Heart left ventricle (tissue), 16 donors: ENCODE data around the gene NFIA. TPM values are rescaled to one million over a fixed set of nuclear protein-coding genes. Genes with fewer than 3 reads are reported as not detected.

ENCODE experiments used
- ATAC-seq, 4 donors: fragments of 200-7000 bp; cut with Tn5 transposase; one replicate each; pipeline ENCODE4 v1.9.1; 2020 to 2022; ENCODE audit warnings: moderate library complexity in 4 of 4, mild to moderate bottlenecking in 3 of 4, moderate number of reproducible peaks in 1 of 4
- DNase-seq, 5 donors: peaks; one replicate each; pipeline ENCODE4 v3.0.0-alpha.2; 2020
- H3K27ac ChIP-seq, 12 donors: fragments of 200-600 bp; sonication (generic) in 4 of 12; one replicate each; pipeline versions ENCODE4 v1.5.0 to v1.8.0; 2016 to 2022; ENCODE audit warnings: mild to moderate bottlenecking in 2 of 12
- H3K27me3 ChIP-seq, 9 donors: fragments of 200-600 bp; sonication (generic) in 2 of 9; one replicate each; pipeline versions ENCODE4 v1.5.1 to v1.8.0; 2016 to 2022; ENCODE audit warnings: mild to moderate bottlenecking in 3 of 9
- H3K36me3 ChIP-seq, 9 donors: fragments of 200-600 bp; sonication (generic) in 2 of 9; one replicate each; pipeline versions ENCODE4 v1.5.0 to v1.8.0; 2018 to 2022; ENCODE audit warnings: mild to moderate bottlenecking in 2 of 9
- H3K4me1 ChIP-seq, 12 donors: fragments of 200-600 bp; sonication (generic) in 4 of 12; one replicate each; pipeline versions ENCODE4 v1.5.0 to v1.8.0; 2016 to 2022; ENCODE audit warnings: mild to moderate bottlenecking in 3 of 12
- H3K4me3 ChIP-seq, 12 donors: fragments of 200-600 bp; sonication (generic) in 4 of 12; one replicate each; pipeline versions ENCODE4 v1.5.0 to v1.8.0; 2017 to 2022; ENCODE audit warnings: mild to moderate bottlenecking in 9 of 12, moderate library complexity in 4 of 12
- H3K9me3 ChIP-seq, 12 donors: fragments of 200-600 bp; sonication (generic) in 4 of 12; one replicate each; pipeline versions ENCODE4 v1.5.0 to v1.8.0; 2016 to 2022; ENCODE audit warnings: mild to moderate bottlenecking in 1 of 12
- POLR2A ChIP-seq, 2 donors: fragments of 450-650 bp; IDR thresholded peaks; one replicate each; pipeline ENCODE4 v1.6.1; 2017; ENCODE audit warnings: antibody characterized with exemption in 2 of 2, mild to moderate bottlenecking in 2 of 2, moderate library complexity in 2 of 2
- WGBS, 4 donors: extraction: QIAGEN DNeasy Blood & Tissue Kit in 2 of 4; methylation state at CpG; one replicate each; pipeline versions ENCODE4 v1.1.5 to v1.1.7; 2013 to 2018; 5-methylcytosine and 5-hydroxymethylcytosine counted together
- intact Hi-C, 10 donors: fragments of 100-400 bp; cut with DNase I; formaldehyde crosslinking; loops; one replicate each; pipeline versions ENCODE4 v1.11.1 to v1.14.2; 2022
- polyA plus RNA-seq, 2 donors: library from polyadenylated mRNA; stranded (reverse); fragments of 200-250 nt; gene quantifications; one replicate each; pipeline ENCODE4 v1.2.3, GENCODE V29; 2013
- total RNA-seq, 9 donors: library from RNA; depleted of rRNA in 2 of 9; stranded (reverse); fragments of >200 nt in 2 of 9; fragmentation: NEBNext Ultra II Directional in 3 of 9; extraction: Animal tissue kit (Norgen Biotek cat#: 25700) in 3 of 9; gene quantifications; one replicate each; pipeline versions ENCODE4 v1.1.0 to v1.2.4, GENCODE V29; 2016 to 2023
- TF ChIP-seq, protein P1 (sequence below), 12 donors: fragments of 200-600 bp; sonication (generic) in 4 of 12; IDR thresholded peaks; one replicate each; pipeline versions ENCODE4 v1.5.0 to v1.8.0; 2018 to 2022; ENCODE audit warnings: antibody characterized with exemption in 12 of 12, mild to moderate bottlenecking in 5 of 12
- donor health status: ischemic (EF 13 %, LVEDD 7.1; RV severe dilation, severe dysfunction).
- donor health status: healthy with polysubstance abuse.
- donor health status: DM: no; HTN: yes; CAD: no.
- donor health status: DM: no; HTN: no; CAD: no.
- donor health status: ischemic (EF 25% LVEDD 6.9; RV normal size, moderate dysfunction).
- donor health status: ischemic (EF 25% LVEDD 5.7; RV mildly dilated, moderate dysfunction).
- donor health status: healthy.
- donor health status: DM: yes; HTN: yes; CAD: no.
- donor health status: ischemic (EF 35%, LVEDD 5.7; RV mildly dilated, moderate dysfunction).
- donor health status: nonischemic (EF 11% LVEDD 7.7; RV severe dilation, severe dysfunction).
- donor health status: DM: yes; HTN: yes; CAD: no.
- donor health status: PGD.
- donor health status: ischemic (EF 29% LVEDD 5.4; RV normal size, mild dysfunction).
- donor health status: nonischemic (EF 23%, LVEDD 6.1; RV moderate dilation, normal function).

Gene NFIA
- total and polyA plus RNA-seq, 11 donors = 12.7 to 121 (median 96.5) TPM

DNA sequence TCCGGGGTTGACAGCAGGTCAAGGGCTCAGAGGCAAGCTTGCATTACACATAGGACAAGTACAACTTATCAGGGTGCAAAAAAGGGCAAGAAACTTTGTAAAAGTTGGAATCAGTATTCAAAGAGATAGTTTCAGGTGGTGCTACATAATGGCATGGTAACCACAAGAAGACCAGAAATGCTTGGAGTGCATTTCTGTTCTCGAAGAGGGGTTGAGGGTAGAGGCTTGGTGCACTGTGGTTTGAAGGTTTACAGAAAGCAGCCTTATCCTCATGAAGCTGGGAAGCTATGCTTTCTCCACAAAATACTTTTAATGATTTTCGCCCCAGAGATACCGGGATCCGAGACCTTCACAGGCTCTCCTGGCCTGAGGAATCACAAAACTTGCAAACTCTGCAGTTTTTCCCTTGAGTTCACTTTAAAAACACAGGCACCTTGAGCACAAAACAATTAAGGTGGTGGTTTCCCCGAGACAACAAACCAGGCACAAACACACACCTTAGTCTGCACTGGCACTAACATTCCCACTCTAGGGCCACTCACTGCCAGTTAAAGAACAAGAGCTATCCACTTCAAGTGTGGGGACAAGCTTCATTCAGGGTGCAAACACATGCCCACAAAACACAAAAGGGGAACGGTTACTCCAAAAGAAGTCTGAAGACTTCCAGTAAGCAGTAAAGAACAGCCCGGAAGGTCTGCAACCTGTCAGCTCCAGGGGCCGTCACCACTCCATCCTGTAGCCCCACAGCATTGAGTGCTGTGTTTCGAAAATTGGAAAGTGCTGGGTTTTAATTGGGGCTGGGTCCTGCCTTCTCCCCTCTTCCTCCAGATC lies 29.8 kb upstream of the NFIA start:
- ATAC-seq (no peak), DNase-seq (no peak)
- peaks cover 0 to 62% (median 37%) of the 10 kb centered on the region in 12 donors for H3K4me1 ChIP-seq
- H3K27me3 ChIP-seq = peaks cover 0 to 10% (median 0%) of the 10 kb centered on the region in 9 donors
- no peak for TF ChIP-seq POLR2A (IDR thresholded peaks at IDR 0.05)
- TF ChIP-seq, protein P1, sequence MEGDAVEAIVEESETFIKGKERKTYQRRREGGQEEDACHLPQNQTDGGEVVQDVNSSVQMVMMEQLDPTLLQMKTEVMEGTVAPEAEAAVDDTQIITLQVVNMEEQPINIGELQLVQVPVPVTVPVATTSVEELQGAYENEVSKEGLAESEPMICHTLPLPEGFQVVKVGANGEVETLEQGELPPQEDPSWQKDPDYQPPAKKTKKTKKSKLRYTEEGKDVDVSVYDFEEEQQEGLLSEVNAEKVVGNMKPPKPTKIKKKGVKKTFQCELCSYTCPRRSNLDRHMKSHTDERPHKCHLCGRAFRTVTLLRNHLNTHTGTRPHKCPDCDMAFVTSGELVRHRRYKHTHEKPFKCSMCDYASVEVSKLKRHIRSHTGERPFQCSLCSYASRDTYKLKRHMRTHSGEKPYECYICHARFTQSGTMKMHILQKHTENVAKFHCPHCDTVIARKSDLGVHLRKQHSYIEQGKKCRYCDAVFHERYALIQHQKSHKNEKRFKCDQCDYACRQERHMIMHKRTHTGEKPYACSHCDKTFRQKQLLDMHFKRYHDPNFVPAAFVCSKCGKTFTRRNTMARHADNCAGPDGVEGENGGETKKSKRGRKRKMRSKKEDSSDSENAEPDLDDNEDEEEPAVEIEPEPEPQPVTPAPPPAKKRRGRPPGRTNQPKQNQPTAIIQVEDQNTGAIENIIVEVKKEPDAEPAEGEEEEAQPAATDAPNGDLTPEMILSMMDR (IDR thresholded peaks at IDR 0.05) = no peak
- peak overlapping the region; percentile 82 to 99 (median 97) for H3K27ac ChIP-seq
- no peaks in the 10 kb centered on the region for H3K9me3 ChIP-seq
- peak overlapping the region in 9 of 12 donors; percentile 54 to 88 (median 82) for H3K4me3 ChIP-seq
- WGBS, 4 donors = 52 to 63% (median 60%) methylated on average over 10 of the region's 10 CpGs
- no peaks in the 10 kb centered on the region for H3K36me3 ChIP-seq
- intact Hi-C loops = loop anchor here (2.0 to 10.0 kb wide), 15 partner anchors 26 to 802 kb away; partner anchors contain the start of gene PATJ (in 1 of the 10)

DNA sequence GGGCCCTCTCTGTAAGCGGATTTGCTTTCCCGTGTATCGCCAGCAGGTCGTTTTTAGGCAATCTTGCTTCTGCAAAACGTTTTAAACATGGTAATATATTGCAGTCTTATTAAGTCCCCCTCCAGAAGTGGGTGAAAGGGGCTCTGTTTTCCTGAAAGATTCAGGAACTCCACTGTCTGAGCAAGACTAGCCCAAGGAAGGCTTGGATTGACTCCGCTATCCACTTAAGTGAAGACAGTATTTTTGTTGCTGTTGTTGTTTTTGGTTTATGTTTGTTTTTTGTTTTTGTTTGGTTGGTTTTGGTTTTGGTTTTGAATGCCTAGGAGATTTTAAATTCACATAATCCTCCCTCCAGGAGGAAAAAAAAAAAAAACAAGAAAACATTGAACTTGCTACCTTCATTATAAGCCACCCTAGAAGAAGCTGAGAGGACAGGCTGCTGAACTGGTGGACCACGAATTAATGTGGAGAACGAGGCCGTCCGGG lies 29.1 kb upstream of the NFIA start:
- ATAC-seq (no peak), DNase-seq (no peak)
- peak overlapping the region; percentile 82 to 99 (median 97) for H3K27ac ChIP-seq
- H3K36me3 ChIP-seq = no peaks in the 10 kb centered on the region
- H3K4me3 ChIP-seq = peak overlapping the region; percentile 21 to 87 (median 60)
- H3K27me3 ChIP-seq = peaks cover 0 to 10% (median 0%) of the 10 kb centered on the region in 9 donors
- intact Hi-C loops = loop anchor here (2.0 to 10.0 kb wide), 15 partner anchors 26 to 802 kb away; partner anchors contain the start of gene PATJ (in 1 of the 10)
- TF ChIP-seq, protein P1 (IDR thresholded peaks at IDR 0.05) = no peak
- TF ChIP-seq POLR2A (IDR thresholded peaks at IDR 0.05) = no peak
- H3K9me3 ChIP-seq = no peaks in the 10 kb centered on the region
- WGBS, 4 donors = 26 to 46% (median 33%) methylated on average over 10 of the region's 10 CpGs
- H3K4me1 ChIP-seq = peaks cover 0 to 67% (median 39%) of the 10 kb centered on the region in 12 donors

DNA sequence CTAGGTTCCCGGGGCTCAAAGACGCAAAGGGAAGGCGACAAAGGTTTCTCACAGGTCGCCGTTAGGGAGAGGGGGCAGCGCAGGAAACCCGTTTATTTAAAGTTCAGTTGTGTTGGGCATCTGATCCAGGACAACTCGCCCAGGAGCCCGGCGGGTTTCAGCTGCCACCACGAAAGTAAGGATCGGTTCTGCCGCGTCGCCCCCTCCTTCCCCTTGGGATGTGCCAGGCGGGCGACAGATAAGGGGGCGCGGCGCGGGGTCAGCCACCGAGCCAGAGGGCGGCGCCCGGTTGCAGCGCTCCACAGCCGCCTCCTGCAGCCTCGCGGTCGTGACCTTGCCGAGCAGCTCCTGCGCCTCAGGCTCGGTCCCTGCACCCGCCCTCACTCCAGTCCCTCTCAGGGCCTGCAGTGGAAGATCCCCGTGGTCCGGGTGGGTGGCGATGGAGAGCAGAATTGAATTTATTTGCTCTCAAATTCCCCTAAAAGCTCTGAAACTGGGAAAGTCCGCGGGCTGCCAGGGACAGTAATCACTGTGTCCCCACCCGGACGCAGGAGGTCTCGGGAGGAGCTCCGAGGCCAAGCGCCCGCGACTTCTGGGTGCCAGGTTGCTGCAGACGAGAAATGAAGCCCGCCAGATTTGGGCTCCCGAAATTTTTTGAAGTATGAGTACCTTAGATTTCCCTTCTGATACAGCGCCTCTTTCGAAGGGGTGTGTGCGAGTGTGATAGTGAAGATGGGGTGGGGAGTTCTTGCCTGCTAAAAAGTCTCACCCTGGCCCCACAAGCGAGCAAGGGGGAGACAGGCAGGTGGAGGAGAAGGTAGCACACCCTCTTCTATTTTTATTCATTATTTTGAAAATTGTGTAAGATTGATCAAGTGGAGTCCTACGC lies 28.4 kb upstream of the NFIA start:
- Histone ChIP-seq H3K4me3 (peak overlapping the region; percentile 21 to 87 (median 60)), H3K36me3 (no peaks in the 10 kb centered on the region), H3K9me3 (no peaks in the 10 kb centered on the region), H3K27ac (peak overlapping the region; percentile 82 to 99 (median 97)), H3K4me1 (peaks cover 0 to 70% (median 39%) of the 10 kb centered on the region in 12 donors), H3K27me3 (peaks cover 0 to 10% (median 0%) of the 10 kb centered on the region in 9 donors)
- TF ChIP-seq POLR2A (IDR thresholded peaks at IDR 0.05) = peak in 1 of 2 donors; percentile 15
- TF ChIP-seq, protein P1 (IDR thresholded peaks at IDR 0.05) = peak in 5 of 12 donors; percentile 10 to 39 (median 34)
- ATAC-seq (peak; percentile 4 to 44 (median 32)), DNase-seq (peak; percentile 64 to 83 (median 73))
- WGBS, 4 donors = 7 to 21% (median 9%) methylated on average over 27 to 54 of the region's 54 CpGs
- intact Hi-C loops = loop anchor here (2.0 to 10.0 kb wide), 17 partner anchors 23 to 801 kb away; partner anchors contain the start of gene PATJ (in 1 of the 10)
